MM.1S (cell line): ENCODE data around the gene CPNE1.

ENCODE experiments used
- DNase-seq: peaks from one replicate; pipeline ENCODE4 v3.0.0-alpha.2; 2015
- H2AFZ ChIP-seq: fragments of 300-600 bp; sonication (generic); 2 replicates; pipeline ENCODE4 v1.6.0; 2016; ENCODE audit warnings: antibody characterized with exemption, low read length
- H3F3A ChIP-seq: fragments of 300-600 bp; sonication (generic); 2 replicates; pipeline ENCODE4 v1.6.1; 2016; ENCODE audit warnings: mild to moderate bottlenecking, antibody characterized with exemption, low read length, moderate library complexity, mixed read lengths; ENCODE audit not compliant: insufficient read depth
- H3K27ac ChIP-seq: fragments of 300-600 bp; sonication (generic); 2 replicates; pipeline ENCODE4 v1.5.1; 2016; ENCODE audit warnings: mild to moderate bottlenecking, low read length
- H3K27me3 ChIP-seq: fragments of 300-600 bp; sonication (generic); replicated peaks from 2 replicates; pipeline ENCODE4 v1.6.0; 2016; ENCODE audit warnings: low read length; ENCODE audit not compliant: insufficient read depth
- H3K36me3 ChIP-seq: fragments of 300-600 bp; sonication (generic); replicated peaks from 2 replicates; pipeline ENCODE4 v1.6.1; 2016; ENCODE audit warnings: mild to moderate bottlenecking, low read length, mixed read lengths; ENCODE audit not compliant: insufficient read depth
- H3K4me1 ChIP-seq: fragments of 300-600 bp; sonication (generic); 2 replicates; pipeline ENCODE4 v1.6.1; 2016; ENCODE audit warnings: low read length, mixed read lengths
- H3K4me2 ChIP-seq: fragments of 300-600 bp; sonication (generic); 2 replicates; pipeline ENCODE4 v1.6.0; 2016; ENCODE audit warnings: low read depth, low read length
- H3K4me3 ChIP-seq: fragments of 300-600 bp; sonication (generic); 2 replicates; pipeline ENCODE4 v1.5.1; 2016; ENCODE audit warnings: low read length, mixed read lengths
- H3K79me2 ChIP-seq: fragments of 300-600 bp; sonication (generic); 2 replicates; pipeline ENCODE4 v1.6.1; 2016; ENCODE audit warnings: mixed run types, low read length, mixed read lengths
- H3K9ac ChIP-seq: fragments of 300-600 bp; sonication (generic); 2 replicates; pipeline ENCODE4 v1.6.1; 2016; ENCODE audit warnings: low read length, mixed read lengths
- H3K9me2 ChIP-seq: fragments of 300-600 bp; sonication (generic); replicated peaks from 2 replicates; pipeline ENCODE4 v1.6.1; 2016; ENCODE audit warnings: mild to moderate bottlenecking, low read length, mixed read lengths; ENCODE audit not compliant: insufficient read depth
- H3K9me3 ChIP-seq: fragments of 300-600 bp; sonication (generic); replicated peaks from 2 replicates; pipeline ENCODE4 v1.6.1; 2016; ENCODE audit warnings: mild to moderate bottlenecking, low read length, mixed read lengths; ENCODE audit not compliant: insufficient read depth
- H4K20me1 ChIP-seq: fragments of 300-600 bp; sonication (generic); 2 replicates; pipeline ENCODE4 v1.6.1; 2016; ENCODE audit warnings: mild to moderate bottlenecking, low read length, moderate library complexity, mixed read lengths; ENCODE audit not compliant: insufficient read depth
- CTCF ChIP-seq: fragments of 300-600 bp; sonication (generic); IDR thresholded peaks from 2 replicates; pipeline ENCODE4 v1.5.1; 2016; ENCODE audit warnings: antibody characterized with exemption, low read length, mixed read lengths
- EZH2 ChIP-seq: fragments of 300-600 bp; sonication (generic); optimal IDR thresholded peaks from 2 replicates; pipeline ENCODE3; 2017; ENCODE audit warnings: low read depth, mild to moderate bottlenecking, antibody characterized with exemption, low read length, mixed read lengths
- EZH2phosphoT487 ChIP-seq: fragments of 300-600 bp; sonication (generic); IDR thresholded peaks from 2 replicates; pipeline ENCODE4 v1.6.1; 2018; ENCODE audit warnings: antibody characterized with exemption, low read length

Gene CPNE1

DNA sequence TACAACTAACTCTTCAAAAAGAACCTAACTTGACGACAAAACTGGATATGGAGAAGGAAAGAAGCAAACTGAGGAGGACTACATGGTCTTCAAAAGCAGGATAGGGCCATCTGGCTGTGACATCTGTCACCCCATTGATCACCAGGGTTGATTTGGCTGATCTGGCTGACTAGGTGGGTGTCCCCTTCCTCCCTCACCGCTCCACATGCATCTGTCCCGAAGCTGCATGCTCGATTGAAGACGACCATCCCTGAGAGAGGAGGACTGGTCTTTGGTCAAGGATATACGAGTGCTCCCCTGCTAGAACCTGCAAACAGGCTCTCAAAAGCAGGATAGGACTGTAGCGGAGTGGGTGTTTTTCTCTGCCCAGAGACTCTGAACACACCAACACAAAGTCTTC, 21.7 kb downstream of the CPNE1 start:
- Histone ChIP-seq H3K4me1 (no peaks in the 10 kb centered on the region), H3K36me3 (no peaks in the 10 kb centered on the region), H3K9ac (no peak overlapping the region), H3F3A (no peaks in the 10 kb centered on the region), H3K4me3 (no peak overlapping the region), H3K79me2 (peaks cover 25% of the 10 kb centered on the region), H4K20me1 (no peaks in the 10 kb centered on the region), H3K4me2 (no peak overlapping the region), H2AFZ (no peak overlapping the region), H3K27ac (no peak overlapping the region), H3K9me3 (no peaks in the 10 kb centered on the region), H3K27me3 (no peaks in the 10 kb centered on the region), H3K9me2 (no peaks in the 10 kb centered on the region)
- no peak for TF ChIP-seq EZH2phosphoT487
- TF ChIP-seq CTCF, result no peak
- TF ChIP-seq EZH2, result no peak
- DNase-seq, result no peak

DNA sequence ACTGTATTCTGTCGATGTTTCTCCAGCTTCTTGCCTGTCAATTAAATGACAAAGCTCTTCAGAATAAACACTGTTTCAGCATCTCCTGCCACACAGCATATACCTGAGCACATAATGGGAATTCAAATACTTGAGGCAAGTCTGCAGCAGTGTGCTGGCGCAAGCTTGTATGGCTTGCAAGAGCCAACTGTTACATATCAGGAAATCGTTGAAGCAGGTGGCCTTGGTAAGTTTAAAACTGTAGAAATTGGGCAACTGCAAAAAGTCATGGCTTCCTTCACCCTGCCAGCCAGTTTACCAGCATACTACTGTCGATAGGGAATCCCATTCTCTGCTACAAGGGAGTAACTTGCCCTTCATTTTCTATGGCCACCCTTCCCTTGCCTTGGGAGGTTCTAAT, 23.0 kb downstream of the CPNE1 start:
- no peak overlapping the region for H3K4me2 ChIP-seq
- H3K79me2 ChIP-seq, result peaks cover 25% of the 10 kb centered on the region
- DNase-seq, result no peak
- H3F3A ChIP-seq, result no peaks in the 10 kb centered on the region
- no peaks in the 10 kb centered on the region for H3K36me3 ChIP-seq
- TF ChIP-seq EZH2, result no peak
- no peak for TF ChIP-seq EZH2phosphoT487
- no peak for TF ChIP-seq CTCF
- no peak overlapping the region for H3K9ac ChIP-seq
- H3K27ac ChIP-seq, result no peak overlapping the region
- H3K4me1 ChIP-seq, result no peaks in the 10 kb centered on the region
- no peaks in the 10 kb centered on the region for H3K9me3 ChIP-seq
- no peaks in the 10 kb centered on the region for H3K27me3 ChIP-seq
- no peak overlapping the region for H2AFZ ChIP-seq
- H3K4me3 ChIP-seq, result no peak overlapping the region
- H4K20me1 ChIP-seq, result no peaks in the 10 kb centered on the region
- no peaks in the 10 kb centered on the region for H3K9me2 ChIP-seq

DNA sequence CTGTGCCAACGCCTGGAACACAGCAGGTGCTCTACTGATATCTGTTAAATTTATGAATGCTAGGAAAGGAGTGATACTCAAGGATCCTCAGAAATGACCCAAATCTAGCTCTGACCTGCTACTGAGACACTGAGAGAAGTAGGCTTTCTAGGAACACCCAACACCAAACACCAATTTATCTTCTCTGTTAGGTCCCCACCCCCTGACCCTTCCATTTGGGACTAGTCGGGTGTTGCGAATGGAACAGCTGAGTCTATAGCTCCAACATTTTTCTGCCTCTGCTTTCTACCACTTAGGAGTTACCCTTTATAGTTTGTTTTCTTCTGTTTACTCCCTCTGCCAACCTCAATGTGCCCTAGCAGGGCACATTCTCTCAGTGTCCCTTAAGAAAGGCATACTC, 24.0 kb downstream of the CPNE1 start:
- Histone ChIP-seq H3K9ac (no peak overlapping the region), H3K4me3 (no peak overlapping the region), H3K27ac (no peak overlapping the region), H3K79me2 (peaks cover 25% of the 10 kb centered on the region), H3K9me2 (no peaks in the 10 kb centered on the region), H2AFZ (no peak overlapping the region), H3K27me3 (no peaks in the 10 kb centered on the region), H3K4me2 (no peak overlapping the region), H3K4me1 (no peaks in the 10 kb centered on the region), H4K20me1 (no peaks in the 10 kb centered on the region), H3F3A (no peaks in the 10 kb centered on the region), H3K9me3 (no peaks in the 10 kb centered on the region), H3K36me3 (no peaks in the 10 kb centered on the region)
- TF ChIP-seq EZH2, result no peak
- no peak for TF ChIP-seq CTCF
- DNase-seq, result no peak
